ENCODE results near the gene NHLH1. TPM values are rescaled to one million over a fixed set of nuclear protein-coding genes. Genes with fewer than 3 reads are reported as not detected.

The NHLH1 gene
- total RNA-seq = 0.27 to 0.38 TPM (median 0.32 TPM) in 3 replicates

GRCh38 chr1:160366731-160367515 is at the start of gene NHLH1:
Gene NHLH1, plus strand, starts transcription at chr1:160367071. Its CDS starts 3,661 bp downstream, at chr1:160370732.
- Mint-ChIP-seq H3K4me1 (peaks cover 8% of the 10 kb centered on the region), H3K36me3 (no peaks in the 10 kb centered on the region), H3K27me3 (ENCODE audit: low read depth) (peaks cover 2% of the 10 kb centered on the region), H3K9me3 (no peaks in the 10 kb centered on the region), H3K4me3 (no peak within 1 kb of the TSS), H3K27ac (no peak within 1 kb of the TSS)
- TF ChIP-seq, protein P1, sequence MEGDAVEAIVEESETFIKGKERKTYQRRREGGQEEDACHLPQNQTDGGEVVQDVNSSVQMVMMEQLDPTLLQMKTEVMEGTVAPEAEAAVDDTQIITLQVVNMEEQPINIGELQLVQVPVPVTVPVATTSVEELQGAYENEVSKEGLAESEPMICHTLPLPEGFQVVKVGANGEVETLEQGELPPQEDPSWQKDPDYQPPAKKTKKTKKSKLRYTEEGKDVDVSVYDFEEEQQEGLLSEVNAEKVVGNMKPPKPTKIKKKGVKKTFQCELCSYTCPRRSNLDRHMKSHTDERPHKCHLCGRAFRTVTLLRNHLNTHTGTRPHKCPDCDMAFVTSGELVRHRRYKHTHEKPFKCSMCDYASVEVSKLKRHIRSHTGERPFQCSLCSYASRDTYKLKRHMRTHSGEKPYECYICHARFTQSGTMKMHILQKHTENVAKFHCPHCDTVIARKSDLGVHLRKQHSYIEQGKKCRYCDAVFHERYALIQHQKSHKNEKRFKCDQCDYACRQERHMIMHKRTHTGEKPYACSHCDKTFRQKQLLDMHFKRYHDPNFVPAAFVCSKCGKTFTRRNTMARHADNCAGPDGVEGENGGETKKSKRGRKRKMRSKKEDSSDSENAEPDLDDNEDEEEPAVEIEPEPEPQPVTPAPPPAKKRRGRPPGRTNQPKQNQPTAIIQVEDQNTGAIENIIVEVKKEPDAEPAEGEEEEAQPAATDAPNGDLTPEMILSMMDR (IDR thresholded peaks at IDR 0.05; ENCODE audit: unreplicated experiment) = no peak
- no peak for DNase-seq (ENCODE audit: low spot score in 2 of 2, unreplicated experiment in 2 of 2)

- Mint-ChIP-seq H3K4me1 (no peaks in the 10 kb centered on the region), H3K27me3 (ENCODE audit: low read depth) (no peaks in the 10 kb centered on the region), H3K4me3 (no peak overlapping the region), H3K27ac (no peak overlapping the region), H3K9me3 (no peaks in the 10 kb centered on the region), H3K36me3 (peaks cover 58% of the 10 kb centered on the region)
- DNase-seq (ENCODE audit: low spot score in 2 of 2, unreplicated experiment in 2 of 2) = no peak
- TF ChIP-seq, protein P1 (IDR thresholded peaks at IDR 0.05; ENCODE audit: unreplicated experiment) = no peak
Observed at GRCh38 chr1:160322831-160323230, 44.0 kb upstream of the NHLH1 start.

- TF ChIP-seq, protein P1 (IDR thresholded peaks at IDR 0.05; ENCODE audit: unreplicated experiment) = no peak
- H3K4me3 Mint-ChIP-seq = no peak overlapping the region
- peaks cover 54% of the 10 kb centered on the region for H3K36me3 Mint-ChIP-seq
Observed at GRCh38 chr1:160325252-160325651, 41.6 kb upstream of the NHLH1 start.

DNA sequence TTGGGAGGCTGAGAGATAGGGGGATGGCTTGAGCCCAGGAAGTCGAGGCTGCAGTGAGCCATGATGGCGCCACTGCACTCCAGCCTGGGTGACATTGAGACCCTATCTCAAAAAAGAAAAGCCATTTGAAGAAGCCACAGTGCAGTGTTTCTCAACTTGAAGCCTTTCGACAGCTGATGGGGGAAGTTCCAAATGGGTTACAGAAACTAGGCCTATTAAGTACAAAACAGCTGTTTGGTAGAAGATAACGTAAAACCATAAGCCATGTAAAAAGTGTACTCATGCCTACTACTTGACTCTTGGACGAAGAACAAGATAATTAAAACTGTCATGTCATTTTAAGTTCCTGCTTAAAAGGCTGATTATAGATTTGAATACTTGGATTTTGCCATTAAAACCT is 40.5 kb upstream of the NHLH1 start:
- Mint-ChIP-seq H3K9me3 (no peaks in the 10 kb centered on the region), H3K27ac (no peak overlapping the region), H3K4me1 (no peaks in the 10 kb centered on the region), H3K4me3 (no peak overlapping the region), H3K27me3 (ENCODE audit: low read depth) (no peaks in the 10 kb centered on the region), H3K36me3 (peaks cover 50% of the 10 kb centered on the region)
- TF ChIP-seq, protein P1 (IDR thresholded peaks at IDR 0.05; ENCODE audit: unreplicated experiment) = no peak
- DNase-seq (ENCODE audit: low spot score in 2 of 2, unreplicated experiment in 2 of 2) = no peak

More at GRCh38 chr1:160325252-160325651, 41.6 kb upstream of the NHLH1 start:
- no peaks in the 10 kb centered on the region for H3K4me1 Mint-ChIP-seq
- H3K27me3 Mint-ChIP-seq (ENCODE audit: low read depth) = no peaks in the 10 kb centered on the region
- no peak for DNase-seq (ENCODE audit: low spot score in 2 of 2, unreplicated experiment in 2 of 2)
- no peaks in the 10 kb centered on the region for H3K9me3 Mint-ChIP-seq
- H3K27ac Mint-ChIP-seq = no peak overlapping the region

DNA sequence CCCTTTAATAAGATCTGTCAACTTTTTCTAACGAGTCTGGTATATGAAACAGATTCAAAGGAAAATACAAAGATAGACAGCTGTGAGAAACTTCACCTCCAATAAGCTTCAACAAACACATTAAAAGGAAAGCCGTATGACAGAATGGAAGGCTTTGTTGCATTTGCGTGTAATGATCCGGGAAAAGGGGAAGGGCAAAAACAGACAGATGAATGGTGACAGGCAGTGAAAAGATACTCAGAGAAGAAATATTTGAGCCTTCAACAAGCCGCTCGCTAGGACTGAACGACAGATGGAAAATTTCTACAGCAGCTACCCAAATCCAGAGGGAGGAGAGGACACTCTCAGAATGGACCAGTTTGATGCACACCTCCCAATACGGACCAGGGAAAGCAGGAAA is 38.7 kb upstream of the NHLH1 start:
- DNase-seq (ENCODE audit: low spot score in 2 of 2, unreplicated experiment in 2 of 2) = no peak
- peaks cover 47% of the 10 kb centered on the region for H3K36me3 Mint-ChIP-seq
- H3K9me3 Mint-ChIP-seq = no peaks in the 10 kb centered on the region
- no peak overlapping the region for H3K27ac Mint-ChIP-seq
- TF ChIP-seq, protein P1 (IDR thresholded peaks at IDR 0.05; ENCODE audit: unreplicated experiment) = no peak
- no peak overlapping the region for H3K4me3 Mint-ChIP-seq
- H3K4me1 Mint-ChIP-seq = no peaks in the 10 kb centered on the region
- H3K27me3 Mint-ChIP-seq (ENCODE audit: low read depth) = no peaks in the 10 kb centered on the region

Data from mesothelial cell of epicardium (in vitro differentiated cells).